Transverse colon (tissue), 4 donors: ENCODE results near the gene ARVCF.

Experiments
- CTCF ChIP-seq, 5 experiments: fragments of 200-600 bp in 3 of 5; fragments of 450-650 bp in 2 of 5; sonication (generic) in 3 of 5; IDR thresholded peaks; 1 replicate in 2 of 5; 2 replicates in 3 of 5; pipeline ENCODE4 v1.5.1; 2016 to 2017; ENCODE audit warnings: antibody characterized with exemption in 5 of 5, inconsistent platforms in 3 of 5, mild to moderate bottlenecking in 2 of 5, moderate library complexity in 1 of 5
- POLR2A ChIP-seq: fragments of 450-650 bp; IDR thresholded peaks from one replicate; pipeline ENCODE4 v1.6.1; 2016; ENCODE audit warnings: antibody characterized with exemption, mild to moderate bottlenecking, moderate library complexity
- POLR2AphosphoS5 ChIP-seq, 3 donors: sonication (generic); formaldehyde crosslinking; IDR thresholded peaks; one replicate each; pipeline ENCODE4 v1.6.1; 2016; ENCODE audit warnings: antibody characterized with exemption in 3 of 3

- no peak for TF ChIP-seq POLR2A
- TF ChIP-seq CTCF (IDR thresholded peaks at IDR 0.05) = no peak
- TF ChIP-seq POLR2AphosphoS5 (IDR thresholded peaks at IDR 0.05) = no peak
Measured at GRCh38 chr22:20056161-20056560, 39.5 kb upstream of the ARVCF start.
